HepG2 (cell line): Measurements from ENCODE around the gene TXNRD3. TPM values are rescaled to one million over a fixed set of nuclear protein-coding genes. Genes with fewer than 3 reads are reported as not detected.

Source experiments
- ATAC-seq: fragments of 200-7000 bp; cut with Tn5 transposase; 3 replicates; pipeline ENCODE4 v1.9.1; 2020; ENCODE audit warnings: mild to moderate bottlenecking, moderate library complexity
- BruUV-seq: library from RNA; stranded (reverse); fragments of 400-500 nt; replicated peaks from 2 replicates; lab custom pipeline; 2021; lab: Mats Ljungman, UMichigan
- CTCF ChIA-PET: fragments of 300-600 bp; formaldehyde crosslinking; extraction: SDS; loops from one replicate; lab custom pipeline; 2021; ENCODE audit warnings: low total read pairs, inconsistent platforms, low intra/inter-chr PET ratio; lab: Yijun Ruan, JAX
- POLR2A ChIA-PET: fragments of 350-600 bp; sonication (Branson Sonifier 250); formaldehyde crosslinking; loops from one replicate; lab custom pipeline; 2020; ENCODE audit warnings: antibody characterized with exemption, inconsistent platforms; lab: Yijun Ruan, JAX
- DNase-seq: peaks from one replicate; pipeline ENCODE4 v3.0.0-alpha.2; 2015; ENCODE audit warnings: low spot score
- FAIRE-seq: peaks from 3 replicates; lab custom pipeline; 2011; peaks lifted over from hg19 to GRCh38; lab: Jason Lieb, UNC
- H2AFZ ChIP-seq: one replicate; pipeline ENCODE4 v1.6.1; 2011; ENCODE audit warnings: low read length, inconsistent platforms
- H3K27ac ChIP-seq: fragments of 300-600 bp; 3 replicates; pipeline ENCODE4 v1.8.0; 2011; ENCODE audit warnings: mixed run types, mild to moderate bottlenecking, mixed read lengths, low read length, inconsistent platforms; ENCODE audit not compliant: insufficient read depth; ENCODE audit errors: extremely low read length
- H3K27me3 ChIP-seq, 2 experiments: fragments of 200-600 bp in 1 of 2; 2 replicates in 1 of 2; 3 replicates in 1 of 2; pipeline versions ENCODE4 v1.6.0 to v1.8.0; 2011; ENCODE audit warnings: low read length in 2 of 2, mild to moderate bottlenecking in 2 of 2, moderate library complexity in 2 of 2, inconsistent platforms in 1 of 2; ENCODE audit not compliant: insufficient read depth in 2 of 2, control insufficient read depth in 1 of 2
- H3K36me3 ChIP-seq, 2 experiments: fragments of 200-600 bp in 1 of 2; replicated peaks in 1 of 2; 2 replicates in 1 of 2; 3 replicates in 1 of 2; pipeline versions ENCODE4 v1.5.1 to v1.8.0; 2011; ENCODE audit warnings: low read length in 2 of 2, inconsistent platforms in 1 of 2; ENCODE audit not compliant: insufficient read depth in 2 of 2, control insufficient read depth in 1 of 2
- H3K4me1 ChIP-seq: 2 replicates; pipeline ENCODE4 v1.5.1; 2012; ENCODE audit warnings: low read length, inconsistent platforms; ENCODE audit not compliant: insufficient read depth
- H3K4me2 ChIP-seq: 2 replicates; pipeline ENCODE4 v1.6.0; 2011; ENCODE audit warnings: low read depth, low read length, inconsistent platforms
- H3K4me3 ChIP-seq, 3 experiments: fragments of 200-600 bp in 1 of 3; sonication (generic), shearing (Covaris generic) in 1 of 3; replicated peaks in 1 of 3; 2 replicates each; pipeline ENCODE4 v1.5.1; 2011 to 2016; ENCODE audit warnings: low read length in 3 of 3, inconsistent platforms in 2 of 3, low read depth in 2 of 3, mild to moderate bottlenecking in 2 of 3, control low read depth in 1 of 3, mixed read lengths in 1 of 3; ENCODE audit not compliant: insufficient read depth in 1 of 3
- H3K79me2 ChIP-seq: one replicate; pipeline ENCODE4 v1.6.1; 2011; ENCODE audit warnings: low read length, inconsistent platforms; ENCODE audit not compliant: insufficient read depth
- H3K9ac ChIP-seq: 2 replicates; pipeline ENCODE4 v1.6.0; 2011; ENCODE audit warnings: mild to moderate bottlenecking, low read depth, low read length, inconsistent platforms; ENCODE audit not compliant: insufficient read depth
- H3K9me3 ChIP-seq: 2 replicates; pipeline ENCODE4 v1.5.1; 2012; ENCODE audit warnings: mild to moderate bottlenecking, low read length
- H4K20me1 ChIP-seq: 2 replicates; pipeline ENCODE4 v1.6.0; 2011; ENCODE audit warnings: inconsistent platforms, mild to moderate bottlenecking, low read length, moderate library complexity; ENCODE audit not compliant: insufficient read depth
- ATRX ChIP-seq: sonication (generic); formaldehyde crosslinking; IDR thresholded peaks from 2 replicates; pipeline ENCODE4 v1.4.0; 2020; ENCODE audit warnings: missing genetic modification reagents, borderline replicate concordance
- MATR3 ChIP-seq: sonication (generic); formaldehyde crosslinking; IDR thresholded peaks from 2 replicates; pipeline ENCODE4 v1.4.0; 2020; ENCODE audit warnings: missing genetic modification reagents
- SETDB1 ChIP-seq: sonication (generic); formaldehyde crosslinking; IDR thresholded peaks from 2 replicates; pipeline ENCODE4 v1.5.1; 2020; ENCODE audit warnings: missing genetic modification reagents, mild to moderate bottlenecking, borderline replicate concordance
- TCF12 ChIP-seq, 2 experiments: fragments of 450-650 bp in 1 of 2; sonication (generic) in 1 of 2; formaldehyde crosslinking in 1 of 2; IDR thresholded peaks; 2 replicates each; pipeline versions ENCODE4 v1.6.1 to v1.8.0; 2017 to 2022; ENCODE audit warnings: antibody characterized with exemption in 1 of 2, mild to moderate bottlenecking in 1 of 2, missing genetic modification reagents in 1 of 2, moderate library complexity in 1 of 2
- YEATS2 ChIP-seq: sonication (generic); formaldehyde crosslinking; IDR thresholded peaks from 2 replicates; pipeline ENCODE4 v1.4.0; 2020; ENCODE audit warnings: missing genetic modification reagents, borderline replicate concordance
- ZFP82 ChIP-seq: sonication (generic); formaldehyde crosslinking; IDR thresholded peaks from 2 replicates; pipeline ENCODE4 v1.5.1; 2020; ENCODE audit warnings: mild to moderate bottlenecking, missing genetic modification reagents, borderline replicate concordance
- ZNF333 ChIP-seq: sonication (generic); formaldehyde crosslinking; IDR thresholded peaks from 2 replicates; pipeline ENCODE4 v1.4.0; 2020; ENCODE audit warnings: mild to moderate bottlenecking, missing genetic modification reagents, borderline replicate concordance
- ZSCAN25 ChIP-seq: sonication (generic); formaldehyde crosslinking; IDR thresholded peaks from 2 replicates; pipeline ENCODE4 v1.8.0; 2022; ENCODE audit warnings: mild to moderate bottlenecking, missing genetic modification reagents
- WGBS: methylation state at CpG from one replicate; pipeline ENCODE4 v1.1.6; 2017; ENCODE audit warnings: low lambda C conversion rate; 5-methylcytosine and 5-hydroxymethylcytosine counted together
- in situ Hi-C: cut with HindIII; loops from 2 replicates; pipeline ENCODE4 v1.10.0; 2017; ENCODE audit warnings: low pct_unique_long_range_greater_than_20kb; ENCODE audit not compliant: extremely low pct_ligation_motif_present
- intact Hi-C: fragments of 100-400 bp; cut with micrococcal nuclease; formaldehyde crosslinking; loops from one replicate; pipeline ENCODE4 v1.10.0; 2022; ENCODE audit not compliant: unreplicated experiment
- polyA plus RNA-seq, 8 experiments: library from polyadenylated mRNA; depleted of rRNA in 3 of 8; stranded (reverse) in 7 of 8; unstranded in 1 of 8; fragments of >200 nt; fragmentation: Illumina TruSeq in 4 of 8; extraction: Trizol in 4 of 8; gene quantifications; 2 replicates each; pipeline versions ENCODE4 v1.2.1 to v1.2.3, GENCODE V29; 2011 to 2016; ENCODE audit warnings: low read depth in 4 of 8, missing spikeins in 1 of 8, mixed read lengths in 1 of 8; ENCODE audit not compliant: insufficient read depth in 1 of 8
- total RNA-seq, 5 experiments: library from RNA; depleted of rRNA; stranded (reverse); fragments of >200 nt; fragmentation: Illumina TruSeq; extraction: Trizol; gene quantifications; 2 replicates each; pipeline ENCODE4 v1.2.3, GENCODE V29; 2016; ENCODE audit warnings: low read depth in 1 of 5
- TF ChIP-seq, protein P1 (sequence below): sonication (generic); formaldehyde crosslinking; IDR thresholded peaks from 2 replicates; pipeline ENCODE4 v1.9.0; 2021; ENCODE audit warnings: missing genetic modification reagents, borderline replicate concordance
- TF ChIP-seq, protein P2 (sequence below): sonication (generic); formaldehyde crosslinking; IDR thresholded peaks from 2 replicates; pipeline ENCODE4 v1.9.0; 2021; ENCODE audit warnings: missing genetic modification reagents, mild to moderate bottlenecking, borderline replicate concordance

TXNRD3 gene
- total and polyA plus RNA-seq, 2 of the 13 experiments (the other 11 are each of a cell fraction or from before 2014, with no cell fraction given), result 4.8 to 20.7 TPM

DNA sequence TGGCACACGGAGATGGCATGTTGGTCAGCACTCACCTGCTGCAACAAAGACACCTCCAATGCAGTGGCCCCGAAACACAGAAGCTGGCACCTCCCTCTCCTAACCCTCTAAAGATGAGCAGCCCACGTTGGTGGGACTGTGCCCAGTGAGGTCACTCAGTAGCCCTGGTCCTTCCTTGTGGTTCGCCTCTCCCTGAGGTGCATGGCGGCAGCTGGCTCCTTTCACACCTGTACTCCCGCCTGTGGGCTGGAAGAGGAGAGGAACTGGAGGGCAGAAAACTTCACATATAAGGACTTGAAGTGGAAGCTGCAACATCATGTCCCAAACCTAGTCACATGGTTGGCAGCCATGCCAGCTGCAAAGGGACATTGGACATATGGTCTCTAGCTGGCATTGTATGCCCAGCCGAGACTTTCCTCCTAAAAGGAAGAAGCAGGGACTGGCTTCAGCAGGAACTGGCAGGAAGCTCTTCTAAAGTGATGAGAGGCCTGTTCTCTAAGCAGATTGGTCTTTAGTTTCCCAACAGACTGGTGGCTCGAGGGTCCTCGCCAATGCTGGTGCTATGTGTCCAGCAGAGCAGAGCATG, 85.4 kb downstream of the TXNRD3 start (continued):
- TF ChIP-seq, protein P1, sequence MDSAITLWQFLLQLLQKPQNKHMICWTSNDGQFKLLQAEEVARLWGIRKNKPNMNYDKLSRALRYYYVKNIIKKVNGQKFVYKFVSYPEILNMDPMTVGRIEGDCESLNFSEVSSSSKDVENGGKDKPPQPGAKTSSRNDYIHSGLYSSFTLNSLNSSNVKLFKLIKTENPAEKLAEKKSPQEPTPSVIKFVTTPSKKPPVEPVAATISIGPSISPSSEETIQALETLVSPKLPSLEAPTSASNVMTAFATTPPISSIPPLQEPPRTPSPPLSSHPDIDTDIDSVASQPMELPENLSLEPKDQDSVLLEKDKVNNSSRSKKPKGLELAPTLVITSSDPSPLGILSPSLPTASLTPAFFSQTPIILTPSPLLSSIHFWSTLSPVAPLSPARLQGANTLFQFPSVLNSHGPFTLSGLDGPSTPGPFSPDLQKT, result no peak
- TF ChIP-seq YEATS2, result no peak

DNA sequence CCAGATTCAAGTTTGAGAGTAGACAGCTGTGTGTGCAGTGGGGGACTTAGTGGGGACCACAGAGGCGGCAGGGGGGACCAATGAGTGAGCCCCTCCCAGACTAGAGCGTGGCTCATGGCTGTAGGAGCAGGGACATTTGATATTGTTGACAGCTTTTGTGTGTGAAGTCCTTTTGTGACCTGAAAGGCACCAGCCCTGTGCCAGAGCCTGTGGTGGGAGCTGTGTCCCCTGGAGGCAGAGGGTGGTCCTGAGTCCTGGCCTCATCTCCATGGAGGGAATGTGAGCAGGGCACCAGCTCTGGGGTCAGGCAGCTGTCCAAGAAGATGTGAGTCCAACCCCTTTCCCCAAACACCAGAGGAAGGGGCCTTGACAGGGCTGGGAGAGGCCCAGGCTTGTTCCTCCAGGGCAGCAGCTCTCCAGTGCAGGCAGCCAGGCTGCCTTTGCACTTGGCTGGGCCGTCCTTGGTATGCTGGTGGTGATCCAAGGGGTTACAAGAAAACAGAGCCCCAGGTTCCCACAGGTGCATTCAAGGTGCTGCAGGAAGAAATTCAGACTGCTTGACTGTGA, 86.1 kb downstream of the TXNRD3 start:
- no peaks in the 10 kb centered on the region for H3K9me3 ChIP-seq
- H3K4me1 ChIP-seq, result peaks cover 20% of the 10 kb centered on the region
- no peaks in the 10 kb centered on the region for H3K79me2 ChIP-seq
- no peak for DNase-seq
- H4K20me1 ChIP-seq, result no peaks in the 10 kb centered on the region
- CTCF ChIA-PET, result interaction anchor here (1.2 kb wide), 1 partner anchor 46 kb away, joined by 3 read pairs; no protein-coding TSS in a partner anchor
- peak overlapping the region; percentile 36; the same call in 1 of the 2 replicates for H3K4me2 ChIP-seq
- H3K36me3 ChIP-seq, result no peaks in the 10 kb centered on the region
- POLR2A ChIA-PET, result no interaction called here
- peak; percentile 21 for ATAC-seq
- no peak overlapping the region for H3K9ac ChIP-seq
- WGBS, result no CpG with 5 or more reads among the region's 3 CpGs
- in situ Hi-C loops, result no loop called here
- H3K27ac ChIP-seq, result no peak overlapping the region
- no peak for FAIRE-seq
- no peak overlapping the region for H3K4me3 ChIP-seq
- no peak overlapping the region for H2AFZ ChIP-seq
- H3K27me3 ChIP-seq, result peaks cover 3% of the 10 kb centered on the region in 2 experiments; a peak in 2 of 5 replicates
- TF ChIP-seq ZNF333 (CRISPR knock-in tag), result no peak
- TF ChIP-seq ZFP82 (CRISPR knock-in tag), result no peak
- TF ChIP-seq TCF12 (IDR thresholded peaks at IDR 0.05), result no peak
- no peak for TF ChIP-seq TCF12 (CRISPR knock-in tag; IDR thresholded peaks at IDR 0.05)
- no peak for TF ChIP-seq ZSCAN25
- TF ChIP-seq MATR3 (CRISPR knock-in tag), result no peak
- no peak for TF ChIP-seq SETDB1 (CRISPR knock-in tag)
- no peak for TF ChIP-seq ATRX
- TF ChIP-seq, protein P2, sequence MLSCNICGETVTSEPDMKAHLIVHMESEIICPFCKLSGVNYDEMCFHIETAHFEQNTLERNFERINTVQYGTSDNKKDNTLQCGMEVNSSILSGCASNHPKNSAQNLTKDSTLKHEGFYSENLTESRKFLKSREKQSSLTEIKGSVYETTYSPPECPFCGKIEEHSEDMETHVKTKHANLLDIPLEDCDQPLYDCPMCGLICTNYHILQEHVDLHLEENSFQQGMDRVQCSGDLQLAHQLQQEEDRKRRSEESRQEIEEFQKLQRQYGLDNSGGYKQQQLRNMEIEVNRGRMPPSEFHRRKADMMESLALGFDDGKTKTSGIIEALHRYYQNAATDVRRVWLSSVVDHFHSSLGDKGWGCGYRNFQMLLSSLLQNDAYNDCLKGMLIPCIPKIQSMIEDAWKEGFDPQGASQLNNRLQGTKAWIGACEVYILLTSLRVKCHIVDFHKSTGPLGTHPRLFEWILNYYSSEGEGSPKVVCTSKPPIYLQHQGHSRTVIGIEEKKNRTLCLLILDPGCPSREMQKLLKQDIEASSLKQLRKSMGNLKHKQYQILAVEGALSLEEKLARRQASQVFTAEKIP, result no peak
- TF ChIP-seq, all 625 proteins: peak for 0
- intact Hi-C loops, result no loop called here
- BruUV-seq, result no TSS peak
